ENCODE measurements around the gene SCAF11.

DNA sequence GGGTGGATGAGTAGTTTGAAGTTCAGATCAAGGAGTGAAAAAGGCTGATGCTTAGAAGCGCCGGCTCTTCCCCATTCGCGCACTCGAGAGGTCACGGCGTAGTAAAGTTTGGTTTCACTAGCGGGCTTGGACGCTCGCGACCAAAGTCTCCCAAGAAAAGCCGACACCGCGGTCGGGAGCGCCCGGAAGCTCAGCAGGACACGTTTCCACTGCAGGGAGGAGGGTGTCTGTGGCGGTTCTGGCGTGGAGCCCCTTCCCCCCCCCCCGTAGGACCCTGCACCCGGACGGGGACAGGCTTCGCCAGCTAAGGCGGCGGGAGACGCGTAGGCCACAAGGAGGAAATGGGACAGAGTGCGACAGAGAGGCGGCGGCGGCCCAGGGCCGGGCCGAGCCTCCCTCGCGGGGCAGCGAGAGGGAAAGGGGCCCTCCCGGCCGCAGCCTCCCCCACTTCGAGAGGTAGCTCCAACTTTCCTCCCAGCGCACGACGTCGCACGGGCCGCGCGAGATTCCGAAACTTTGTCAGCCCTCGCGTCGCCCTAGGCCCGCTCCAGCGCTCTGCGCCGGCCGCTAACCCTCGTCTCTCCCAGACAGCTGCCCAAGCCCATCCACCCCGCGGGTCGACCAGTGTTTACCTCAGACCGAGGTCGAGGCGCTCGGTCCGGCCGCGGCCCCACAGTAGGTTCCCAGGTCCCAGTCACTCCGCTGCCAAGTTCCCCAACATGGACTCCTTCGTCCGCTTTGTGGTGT lies 480 bp downstream of the SCAF11 start:
- TF ChIP-seq, protein P1, sequence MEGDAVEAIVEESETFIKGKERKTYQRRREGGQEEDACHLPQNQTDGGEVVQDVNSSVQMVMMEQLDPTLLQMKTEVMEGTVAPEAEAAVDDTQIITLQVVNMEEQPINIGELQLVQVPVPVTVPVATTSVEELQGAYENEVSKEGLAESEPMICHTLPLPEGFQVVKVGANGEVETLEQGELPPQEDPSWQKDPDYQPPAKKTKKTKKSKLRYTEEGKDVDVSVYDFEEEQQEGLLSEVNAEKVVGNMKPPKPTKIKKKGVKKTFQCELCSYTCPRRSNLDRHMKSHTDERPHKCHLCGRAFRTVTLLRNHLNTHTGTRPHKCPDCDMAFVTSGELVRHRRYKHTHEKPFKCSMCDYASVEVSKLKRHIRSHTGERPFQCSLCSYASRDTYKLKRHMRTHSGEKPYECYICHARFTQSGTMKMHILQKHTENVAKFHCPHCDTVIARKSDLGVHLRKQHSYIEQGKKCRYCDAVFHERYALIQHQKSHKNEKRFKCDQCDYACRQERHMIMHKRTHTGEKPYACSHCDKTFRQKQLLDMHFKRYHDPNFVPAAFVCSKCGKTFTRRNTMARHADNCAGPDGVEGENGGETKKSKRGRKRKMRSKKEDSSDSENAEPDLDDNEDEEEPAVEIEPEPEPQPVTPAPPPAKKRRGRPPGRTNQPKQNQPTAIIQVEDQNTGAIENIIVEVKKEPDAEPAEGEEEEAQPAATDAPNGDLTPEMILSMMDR (conservative IDR thresholded peaks at IDR 0.05; ENCODE audit: low read depth, low read length) = no peak
- TF ChIP-seq EZH2 (IDR thresholded peaks at IDR 0.05; ENCODE audit: borderline replicate concordance, low read depth, low read length, poor library complexity, severe bottlenecking) = no peak
